WTC11 (cell line): ENCODE data around the gene WDR31. TPM values are rescaled to one million over a fixed set of nuclear protein-coding genes. Genes with fewer than 3 reads are reported as not detected.

Experiments used
- ATAC-seq: fragments of 200-7000 bp; cut with Tn5 transposase; 2 replicates; pipeline ENCODE4 v1.10.0; 2021; ENCODE audit warnings: mild to moderate bottlenecking, moderate library complexity
- CTCF ChIA-PET: fragments of 300-600 bp; sonication (Branson Sonifier 250); formaldehyde crosslinking; loops from one replicate; lab custom pipeline; 2021; ENCODE audit warnings: antibody characterized with exemption; lab: Charles Lee
- POLR2A ChIA-PET: fragments of 350-600 bp; sonication (Branson Sonifier 250); formaldehyde crosslinking; loops from one replicate; lab custom pipeline; 2021; ENCODE audit warnings: antibody characterized with exemption; lab: Charles Lee
- DNase-seq: peaks from one replicate; pipeline ENCODE4 v3.0.0; 2021; ENCODE audit warnings: low spot score
- H3K27ac Mint-ChIP-seq: 2 replicates; pipeline ENCODE4 v1.8.0; 2021; ENCODE audit warnings: mixed read lengths
- H3K27me3 Mint-ChIP-seq: 2 replicates; pipeline ENCODE4 v1.8.0; 2021; ENCODE audit warnings: low read depth, mild to moderate bottlenecking, moderate library complexity, mixed read lengths
- H3K36me3 Mint-ChIP-seq: 2 replicates; pipeline ENCODE4 v1.8.0; 2021; ENCODE audit warnings: mixed read lengths
- H3K4me1 Mint-ChIP-seq: 2 replicates; pipeline ENCODE4 v1.8.0; 2022; ENCODE audit warnings: mixed read lengths
- H3K4me3 Mint-ChIP-seq: 2 replicates; pipeline ENCODE4 v1.8.0; 2021; ENCODE audit warnings: mild to moderate bottlenecking, moderate library complexity, mixed read lengths
- H3K9me3 Mint-ChIP-seq: 2 replicates; pipeline ENCODE4 v1.8.0; 2021; ENCODE audit warnings: mixed read lengths
- HMGXB4 ChIP-seq: sonication (generic); formaldehyde crosslinking; IDR thresholded peaks from 2 replicates; pipeline ENCODE4 v1.8.1; 2023; ENCODE audit warnings: mild to moderate bottlenecking, moderate library complexity, missing genetic modification reagents
- IRF1 ChIP-seq: sonication (generic); formaldehyde crosslinking; IDR thresholded peaks from 2 replicates; pipeline ENCODE4 v1.8.0; 2023; ENCODE audit warnings: missing genetic modification reagents
- IRF2 ChIP-seq: sonication (generic); formaldehyde crosslinking; IDR thresholded peaks from 2 replicates; pipeline ENCODE4 v1.8.0; 2022; ENCODE audit warnings: low read depth, missing genetic modification reagents, borderline replicate concordance
- JAZF1 ChIP-seq: fragments of 250-450 bp; sonication (Bioruptor Pico); IDR thresholded peaks from 2 replicates; pipeline ENCODE4 v1.9.0; 2021; ENCODE audit warnings: moderate library complexity, mild to moderate bottlenecking, inconsistent platforms
- PRDM15 ChIP-seq: sonication (generic); formaldehyde crosslinking; IDR thresholded peaks from 2 replicates; pipeline ENCODE4 v1.8.0; 2022; ENCODE audit warnings: missing genetic modification reagents
- ZNF121 ChIP-seq: sonication (generic); formaldehyde crosslinking; IDR thresholded peaks from 2 replicates; pipeline ENCODE4 v1.8.0; 2023; ENCODE audit warnings: missing genetic modification reagents
- ZNF281 ChIP-seq: sonication (generic); formaldehyde crosslinking; IDR thresholded peaks from 2 replicates; pipeline ENCODE4 v1.8.0; 2023; ENCODE audit warnings: mild to moderate bottlenecking, missing genetic modification reagents
- ZNF512 ChIP-seq: sonication (generic); formaldehyde crosslinking; IDR thresholded peaks from 2 replicates; pipeline ENCODE4 v1.8.1; 2022; ENCODE audit warnings: missing genetic modification reagents, borderline replicate concordance
- total RNA-seq: library from RNA; stranded (reverse); gene quantifications from 3 replicates; pipeline ENCODE4 v1.2.3, GENCODE V29; 2021
- TF ChIP-seq, protein P1 (sequence below): sonication (generic); formaldehyde crosslinking; IDR thresholded peaks from 2 replicates; pipeline ENCODE4 v1.8.1; 2023; ENCODE audit warnings: mild to moderate bottlenecking, missing genetic modification reagents
- TF ChIP-seq, protein P2 (sequence below): sonication (generic); formaldehyde crosslinking; IDR thresholded peaks from 2 replicates; pipeline ENCODE4 v1.8.1; 2023; ENCODE audit warnings: mild to moderate bottlenecking, missing genetic modification reagents

Gene WDR31
- total RNA-seq, 1 experiment from 2014 or later: 0.37 TPM

GRCh38 chr9:113348437-113348836 is 8.4 kb upstream of the WDR31 start (continued):
- TF ChIP-seq PRDM15 (CRISPR knock-in tag): no peak
- TF ChIP-seq, protein P1, sequence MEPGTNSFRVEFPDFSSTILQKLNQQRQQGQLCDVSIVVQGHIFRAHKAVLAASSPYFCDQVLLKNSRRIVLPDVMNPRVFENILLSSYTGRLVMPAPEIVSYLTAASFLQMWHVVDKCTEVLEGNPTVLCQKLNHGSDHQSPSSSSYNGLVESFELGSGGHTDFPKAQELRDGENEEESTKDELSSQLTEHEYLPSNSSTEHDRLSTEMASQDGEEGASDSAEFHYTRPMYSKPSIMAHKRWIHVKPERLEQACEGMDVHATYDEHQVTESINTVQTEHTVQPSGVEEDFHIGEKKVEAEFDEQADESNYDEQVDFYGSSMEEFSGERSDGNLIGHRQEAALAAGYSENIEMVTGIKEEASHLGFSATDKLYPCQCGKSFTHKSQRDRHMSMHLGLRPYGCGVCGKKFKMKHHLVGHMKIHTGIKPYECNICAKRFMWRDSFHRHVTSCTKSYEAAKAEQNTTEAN (CRISPR knock-in tag): no peak
- TF ChIP-seq HMGXB4 (CRISPR knock-in tag): no peak
- TF ChIP-seq ZNF512 (CRISPR knock-in tag): no peak
- TF ChIP-seq ZNF121 (CRISPR knock-in tag): no peak
- TF ChIP-seq, protein P2, sequence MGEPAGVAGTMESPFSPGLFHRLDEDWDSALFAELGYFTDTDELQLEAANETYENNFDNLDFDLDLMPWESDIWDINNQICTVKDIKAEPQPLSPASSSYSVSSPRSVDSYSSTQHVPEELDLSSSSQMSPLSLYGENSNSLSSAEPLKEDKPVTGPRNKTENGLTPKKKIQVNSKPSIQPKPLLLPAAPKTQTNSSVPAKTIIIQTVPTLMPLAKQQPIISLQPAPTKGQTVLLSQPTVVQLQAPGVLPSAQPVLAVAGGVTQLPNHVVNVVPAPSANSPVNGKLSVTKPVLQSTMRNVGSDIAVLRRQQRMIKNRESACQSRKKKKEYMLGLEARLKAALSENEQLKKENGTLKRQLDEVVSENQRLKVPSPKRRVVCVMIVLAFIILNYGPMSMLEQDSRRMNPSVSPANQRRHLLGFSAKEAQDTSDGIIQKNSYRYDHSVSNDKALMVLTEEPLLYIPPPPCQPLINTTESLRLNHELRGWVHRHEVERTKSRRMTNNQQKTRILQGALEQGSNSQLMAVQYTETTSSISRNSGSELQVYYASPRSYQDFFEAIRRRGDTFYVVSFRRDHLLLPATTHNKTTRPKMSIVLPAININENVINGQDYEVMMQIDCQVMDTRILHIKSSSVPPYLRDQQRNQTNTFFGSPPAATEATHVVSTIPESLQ: no peak
- no peak for TF ChIP-seq IRF1 (CRISPR knock-in tag)
- no peak for TF ChIP-seq ZNF281 (CRISPR knock-in tag)
- TF ChIP-seq JAZF1: no peak

DNA sequence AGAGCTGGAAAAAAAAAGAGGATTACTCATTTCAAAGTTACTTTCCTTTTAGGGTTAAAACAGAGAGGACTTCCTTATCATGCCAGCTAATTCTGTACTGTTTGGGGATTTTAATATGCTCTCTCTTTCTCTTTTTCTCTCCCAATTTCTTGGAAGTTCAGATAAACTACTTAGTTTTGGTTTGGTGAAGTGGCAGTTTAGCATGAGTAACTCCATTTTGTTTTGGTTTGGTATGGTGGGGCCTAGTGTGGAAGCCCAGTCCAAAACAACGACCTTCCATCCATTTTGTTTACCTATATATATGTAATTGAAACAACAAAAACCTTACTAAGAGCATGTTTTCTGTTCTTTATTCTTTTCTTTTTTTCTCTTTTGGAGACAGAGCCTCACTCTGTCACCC is 5.6 kb upstream of the WDR31 start:
- Mint-ChIP-seq H3K36me3 (no peaks in the 10 kb centered on the region), H3K27me3 (peaks cover 63% of the 10 kb centered on the region), H3K4me3 (no peak overlapping the region), H3K9me3 (no peaks in the 10 kb centered on the region), H3K27ac (no peak overlapping the region), H3K4me1 (peaks cover 11% of the 10 kb centered on the region)
- TF ChIP-seq IRF2: no peak
- no peak for DNase-seq
- ATAC-seq: no peak
- POLR2A ChIA-PET: no interaction called here
- CTCF ChIA-PET: no interaction called here
